Measurements from ENCODE around the gene ANKRD33B. TPM values are rescaled to one million over a fixed set of nuclear protein-coding genes. Genes with fewer than 3 reads are reported as not detected.
A peak's percentile ranks its signal among the peaks of the same experiment; 100 is the strongest.

ANKRD33B gene
- total RNA-seq, 1 experiment from 2014 or later, result 25.3 TPM

- Histone ChIP-seq H3K27me3 (replicated peaks; ENCODE audit: control insufficient read depth, insufficient read depth, low read length) (no peaks in the 10 kb centered on the region), H3K36me3 (ENCODE audit: control insufficient read depth, insufficient read depth, low read length) (no peaks in the 10 kb centered on the region), H3K4me1 (peaks cover 21% of the 10 kb centered on the region), H3K4me3 (ENCODE audit: low read depth, low read length) (no peak overlapping the region), H3K9me3 (no peaks in the 10 kb centered on the region)
- Mint-ChIP-seq H3K9me3 (ENCODE audit: unreplicated experiment) (no peaks in the 10 kb centered on the region), H3K27ac (ENCODE audit: unreplicated experiment) (peak overlapping the region; percentile 41), H3K4me3 (ENCODE audit: unreplicated experiment) (peak overlapping the region; percentile 68), H3K27me3 (ENCODE audit: insufficient read depth, unreplicated experiment) (no peaks in the 10 kb centered on the region), H3K4me1 (ENCODE audit: low read depth, unreplicated experiment) (peaks cover 11% of the 10 kb centered on the region), H3K36me3 (ENCODE audit: insufficient read depth, unreplicated experiment) (peaks cover 9% of the 10 kb centered on the region)
- no peak for DNase-seq
- no TSS peak for BruUV-seq (replicated peaks)
- CTCF ChIA-PET, result no interaction called here
- intact Hi-C loops (cut with micrococcal nuclease; ENCODE audit: unreplicated experiment), result no loop called here
- TF ChIP-seq, protein P1, sequence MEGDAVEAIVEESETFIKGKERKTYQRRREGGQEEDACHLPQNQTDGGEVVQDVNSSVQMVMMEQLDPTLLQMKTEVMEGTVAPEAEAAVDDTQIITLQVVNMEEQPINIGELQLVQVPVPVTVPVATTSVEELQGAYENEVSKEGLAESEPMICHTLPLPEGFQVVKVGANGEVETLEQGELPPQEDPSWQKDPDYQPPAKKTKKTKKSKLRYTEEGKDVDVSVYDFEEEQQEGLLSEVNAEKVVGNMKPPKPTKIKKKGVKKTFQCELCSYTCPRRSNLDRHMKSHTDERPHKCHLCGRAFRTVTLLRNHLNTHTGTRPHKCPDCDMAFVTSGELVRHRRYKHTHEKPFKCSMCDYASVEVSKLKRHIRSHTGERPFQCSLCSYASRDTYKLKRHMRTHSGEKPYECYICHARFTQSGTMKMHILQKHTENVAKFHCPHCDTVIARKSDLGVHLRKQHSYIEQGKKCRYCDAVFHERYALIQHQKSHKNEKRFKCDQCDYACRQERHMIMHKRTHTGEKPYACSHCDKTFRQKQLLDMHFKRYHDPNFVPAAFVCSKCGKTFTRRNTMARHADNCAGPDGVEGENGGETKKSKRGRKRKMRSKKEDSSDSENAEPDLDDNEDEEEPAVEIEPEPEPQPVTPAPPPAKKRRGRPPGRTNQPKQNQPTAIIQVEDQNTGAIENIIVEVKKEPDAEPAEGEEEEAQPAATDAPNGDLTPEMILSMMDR (IDR thresholded peaks at IDR 0.05; ENCODE audit: insufficient read depth in 1 of 2, low read depth in 1 of 2, low read length in 1 of 2, severe bottlenecking in 1 of 2, unreplicated experiment in 1 of 2), result no peak
- POLR2A ChIA-PET, result no interaction called here
These were observed 26.8 kb upstream of the ANKRD33B start for GRCh38 chr5:10536931-10537579.

DNA sequence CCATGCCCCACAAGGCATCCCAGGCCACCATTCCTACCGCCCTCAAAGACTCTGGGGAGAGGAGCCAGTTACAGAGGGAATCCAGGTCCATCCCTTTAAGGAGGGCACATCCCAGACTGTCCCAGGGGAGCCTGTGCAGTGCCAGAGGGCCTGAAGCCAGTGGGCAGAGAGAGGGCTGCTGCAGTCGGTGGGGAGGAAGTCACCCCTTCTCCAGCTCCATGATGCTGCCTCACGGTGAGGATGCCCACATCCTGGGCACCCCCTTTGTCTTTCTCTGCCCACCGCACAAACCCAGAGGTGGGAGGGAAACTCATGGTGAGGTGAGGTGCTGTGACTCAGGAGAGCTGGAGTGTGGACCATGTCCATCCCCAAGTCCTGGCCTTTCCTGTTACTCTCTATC, 26.2 kb upstream of the ANKRD33B start:
- Mint-ChIP-seq H3K36me3 (ENCODE audit: insufficient read depth, unreplicated experiment) (peaks cover 6% of the 10 kb centered on the region), H3K9me3 (ENCODE audit: unreplicated experiment) (no peaks in the 10 kb centered on the region), H3K27ac (ENCODE audit: unreplicated experiment) (peak overlapping the region; percentile 41), H3K4me1 (ENCODE audit: low read depth, unreplicated experiment) (peaks cover 11% of the 10 kb centered on the region), H3K27me3 (ENCODE audit: insufficient read depth, unreplicated experiment) (no peaks in the 10 kb centered on the region), H3K4me3 (ENCODE audit: unreplicated experiment) (no peak overlapping the region)
- H3K9me3 ChIP-seq, result no peaks in the 10 kb centered on the region
- no TSS peak for BruUV-seq (replicated peaks)
- H3K27me3 ChIP-seq (replicated peaks; ENCODE audit: control insufficient read depth, insufficient read depth, low read length), result no peaks in the 10 kb centered on the region
- DNase-seq, result no peak
- peaks cover 21% of the 10 kb centered on the region for H3K4me1 ChIP-seq
- CTCF ChIA-PET, result no interaction called here
- H3K36me3 ChIP-seq (ENCODE audit: control insufficient read depth, insufficient read depth, low read length), result no peaks in the 10 kb centered on the region
- intact Hi-C loops (cut with micrococcal nuclease; ENCODE audit: unreplicated experiment), result no loop called here
- TF ChIP-seq, protein P1 (IDR thresholded peaks at IDR 0.05; ENCODE audit: insufficient read depth in 1 of 2, low read depth in 1 of 2, low read length in 1 of 2, severe bottlenecking in 1 of 2, unreplicated experiment in 1 of 2), result no peak
- POLR2A ChIA-PET, result no interaction called here
- no peak overlapping the region for H3K4me3 ChIP-seq (ENCODE audit: low read depth, low read length)

- H3K27me3 ChIP-seq (replicated peaks; ENCODE audit: control insufficient read depth, insufficient read depth, low read length), result no peaks in the 10 kb centered on the region
- no peaks in the 10 kb centered on the region for H3K9me3 Mint-ChIP-seq (ENCODE audit: unreplicated experiment)
- H3K4me1 Mint-ChIP-seq (ENCODE audit: low read depth, unreplicated experiment), result peaks cover 11% of the 10 kb centered on the region
- no peaks in the 10 kb centered on the region for H3K27me3 Mint-ChIP-seq (ENCODE audit: insufficient read depth, unreplicated experiment)
- peaks cover 21% of the 10 kb centered on the region for H3K4me1 ChIP-seq
- ChIA-PET CTCF (no interaction called here), POLR2A (no interaction called here)
- TF ChIP-seq, protein P1 (IDR thresholded peaks at IDR 0.05; ENCODE audit: insufficient read depth in 1 of 2, low read depth in 1 of 2, low read length in 1 of 2, severe bottlenecking in 1 of 2, unreplicated experiment in 1 of 2), result no peak
- BruUV-seq (replicated peaks), result no TSS peak
- no peak overlapping the region for H3K27ac Mint-ChIP-seq (ENCODE audit: unreplicated experiment)
- H3K36me3 Mint-ChIP-seq (ENCODE audit: insufficient read depth, unreplicated experiment), result peaks cover 4% of the 10 kb centered on the region
- H3K9me3 ChIP-seq, result no peaks in the 10 kb centered on the region
- no peak overlapping the region for H3K4me3 ChIP-seq (ENCODE audit: low read depth, low read length)
- H3K36me3 ChIP-seq (ENCODE audit: control insufficient read depth, insufficient read depth, low read length), result no peaks in the 10 kb centered on the region
- intact Hi-C loops (cut with micrococcal nuclease; ENCODE audit: unreplicated experiment), result no loop called here
- DNase-seq, result no peak
- H3K4me3 Mint-ChIP-seq (ENCODE audit: unreplicated experiment), result no peak overlapping the region
These were observed 25.6 kb upstream of the ANKRD33B start for GRCh38 chr5:10538103-10538788.
